Right cardiac atrium (tissue), 5 donors: ENCODE measurements around the gene PDE9A. TPM values are rescaled to one million over a fixed set of nuclear protein-coding genes. Genes with fewer than 3 reads are reported as not detected.
"Not testable (repeated sequence)": the region's sequence is repeated elsewhere in the genome, so short reads cannot be mapped to it uniquely, and the experiment has no call there.

ENCODE experiments used
- ATAC-seq, 2 donors: fragments of 200-7000 bp; cut with Tn5 transposase; one replicate each; pipeline versions ENCODE4 v1.8.0 to v1.9.1; 2020; ENCODE audit warnings: moderate library complexity in 2 of 2, mild to moderate bottlenecking in 1 of 2
- DNase-seq, 3 donors: peaks; one replicate each; pipeline ENCODE4 v3.0.0-alpha.2; 2020
- H3K27ac ChIP-seq: one replicate; pipeline ENCODE4 v1.5.1; 2013; ENCODE audit warnings: mild to moderate bottlenecking, low read length, control low read depth, moderate library complexity
- H3K27me3 ChIP-seq: one replicate; pipeline ENCODE4 v1.6.1; 2013; ENCODE audit not compliant: control insufficient read depth, insufficient read depth
- H3K4me1 ChIP-seq: one replicate; pipeline ENCODE4 v1.6.1; 2013; ENCODE audit warnings: low read length; ENCODE audit not compliant: control insufficient read depth, insufficient read depth
- H3K4me3 ChIP-seq: one replicate; pipeline ENCODE4 v1.5.1; 2013; ENCODE audit warnings: low read length, control low read depth
- H3K9me3 ChIP-seq: one replicate; pipeline ENCODE4 v1.6.1; 2013; ENCODE audit warnings: low read length; ENCODE audit not compliant: control insufficient read depth
- WGBS: extraction: QIAGEN DNeasy Blood & Tissue Kit; methylation state at CpG from one replicate; pipeline ENCODE4 v1.1.7; 2013; 5-methylcytosine and 5-hydroxymethylcytosine counted together
- intact Hi-C, 4 donors: fragments of 100-400 bp; cut with DNase I; formaldehyde crosslinking; loops; one replicate each; pipeline versions ENCODE4 v1.11.0 to v1.14.0; 2022 to 2023
- long read RNA-seq, 4 donors: library from polyadenylated mRNA; unstranded; transcript quantifications; one replicate each; pipeline ENCODE4 v2.0.0, GENCODE V29; 2020 to 2021
- polyA plus RNA-seq: library from polyadenylated mRNA; stranded (reverse); fragments of 200-250 nt; gene quantifications from one replicate; pipeline ENCODE4 v1.2.3, GENCODE V29; 2013
- total RNA-seq, 4 donors: library from RNA; stranded (reverse); fragmentation: NEBNext Ultra II Directional; extraction: Animal tissue kit (Norgen Biotek cat#: 25700); gene quantifications; one replicate each; pipeline ENCODE4 v1.2.1, GENCODE V29; 2021
- donor health status: healthy with polysubstance abuse.
- donor health status: DM: no; HTN: yes; CAD: no.
- donor health status: DM: no; HTN: no; CAD: no.
- donor health status: DM: no; HTN: yes; CAD: no; lungs with severe emphysema.
- donor health status: DM: yes; HTN: yes; CAD: no.

Gene PDE9A
- total RNA-seq (1 to 10 TPM; 1.5 to 2.8 (median 2.3) TPM), polyA plus RNA-seq (4.1 TPM)
- long read RNA-seq, donor 1, partial matches to known transcripts, result 1 of 7 reads
- long read RNA-seq, donor 1, other reads (novel, unspliced or antisense), result 3 of 7 reads
- long read RNA-seq, donor 2, partial matches to known transcripts, result 2 of 3 reads
- long read RNA-seq, donor 2, other reads (novel, unspliced or antisense), result 1 of 3 reads
- long read RNA-seq, donor 3, partial matches to known transcripts, result 0 of 1 reads
- long read RNA-seq, donor 3, other reads (novel, unspliced or antisense), result 0 of 1 reads
- long read RNA-seq, donor 4, result 0 reads

DNA sequence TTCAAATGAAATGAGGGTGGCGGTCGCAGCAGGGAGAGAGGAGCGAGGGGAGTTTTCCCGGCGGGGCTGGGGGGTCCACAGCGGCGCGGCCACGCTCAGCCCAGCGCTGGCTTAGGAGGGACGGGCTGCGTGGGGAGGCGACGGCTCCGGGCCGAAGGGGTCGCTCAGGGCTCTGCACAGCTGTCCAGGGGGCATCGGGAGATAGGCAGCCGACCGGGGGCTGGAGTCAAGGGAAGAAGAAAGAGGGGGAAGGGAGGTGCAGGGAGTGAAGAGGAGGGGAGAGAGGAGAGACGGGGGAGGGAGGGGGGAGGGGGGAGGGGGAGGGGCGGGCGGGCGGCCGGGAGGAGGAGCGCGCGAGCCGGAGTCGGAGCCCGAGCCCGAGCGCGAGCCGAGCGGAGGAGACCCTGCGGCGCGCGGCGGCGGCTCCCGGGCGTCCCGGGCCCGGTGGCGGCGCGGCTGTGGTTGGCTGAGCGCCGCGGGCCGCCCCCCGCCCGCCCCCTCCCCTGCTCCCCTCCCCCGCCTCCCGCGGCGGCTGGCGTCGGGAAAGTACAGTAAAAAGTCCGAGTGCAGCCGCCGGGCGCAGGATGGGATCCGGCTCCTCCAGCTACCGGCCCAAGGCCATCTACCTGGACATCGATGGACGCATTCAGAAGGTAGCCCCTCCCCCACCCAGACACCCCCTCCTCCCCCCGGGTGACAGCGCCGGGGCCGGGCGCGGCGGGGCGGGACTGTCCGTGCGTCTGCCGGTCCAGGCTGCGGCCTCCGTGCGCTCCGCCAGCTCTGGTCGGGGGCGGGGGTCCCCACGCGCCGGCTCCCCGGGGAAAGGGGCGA is at the start of gene PDE9A:
TSS of gene PDE9A (plus strand) at position 391 of the 831 bp plus-strand sequence. CDS start at position 585, 194 bp downstream.
- Histone ChIP-seq H3K27me3 (no peaks in the 10 kb centered on the region), H3K4me3 (peak within 1 kb of the TSS; percentile 83), H3K4me1 (peaks cover 6% of the 10 kb centered on the region), H3K27ac (peak within 1 kb of the TSS; percentile 18), H3K9me3 (no peaks in the 10 kb centered on the region)
- WGBS, result 1% methylated on average over 60 of the region's 91 CpGs
- intact Hi-C loops, result loop anchor here in 2 of 4 donors (5.0 to 10.0 kb wide), 3 partner anchors 91 to 164 kb away; no protein-coding TSS in a partner anchor
- peak in 1 of 2 donors; percentile 9 for ATAC-seq
- DNase-seq, result peak; percentile 23 to 76 (median 73)

DNA sequence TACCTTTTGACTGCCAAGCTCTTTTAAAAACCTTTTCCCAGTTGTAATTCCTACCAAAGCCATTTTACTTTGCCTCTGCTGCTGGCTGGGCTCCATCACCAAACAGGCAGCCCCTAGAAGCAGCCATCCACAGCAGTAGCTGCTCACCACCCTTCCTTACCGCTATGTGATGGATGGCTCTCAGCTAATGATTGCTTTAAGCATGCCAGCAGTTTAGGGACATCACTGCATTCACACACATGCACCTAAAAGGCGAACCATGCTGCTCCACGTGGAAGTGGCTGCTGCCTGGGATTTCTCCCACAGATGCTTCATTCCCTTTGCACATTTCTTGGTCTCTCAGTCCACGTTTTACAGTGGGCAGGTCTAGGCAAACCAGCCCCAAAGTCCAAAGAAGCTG is 46.3 kb upstream of the PDE9A start:
- Histone ChIP-seq H3K4me3 (no peak overlapping the region), H3K27ac (no peak overlapping the region), H3K4me1 (no peaks in the 10 kb centered on the region), H3K27me3 (no peaks in the 10 kb centered on the region), H3K9me3 (peaks cover 2% of the 10 kb centered on the region)
- peak in 1 of 3 donors; percentile 9 for DNase-seq
- WGBS, result 68% methylated on average over 4 of the region's 4 CpGs
- no peak for ATAC-seq
- intact Hi-C loops, result no loop called here

DNA sequence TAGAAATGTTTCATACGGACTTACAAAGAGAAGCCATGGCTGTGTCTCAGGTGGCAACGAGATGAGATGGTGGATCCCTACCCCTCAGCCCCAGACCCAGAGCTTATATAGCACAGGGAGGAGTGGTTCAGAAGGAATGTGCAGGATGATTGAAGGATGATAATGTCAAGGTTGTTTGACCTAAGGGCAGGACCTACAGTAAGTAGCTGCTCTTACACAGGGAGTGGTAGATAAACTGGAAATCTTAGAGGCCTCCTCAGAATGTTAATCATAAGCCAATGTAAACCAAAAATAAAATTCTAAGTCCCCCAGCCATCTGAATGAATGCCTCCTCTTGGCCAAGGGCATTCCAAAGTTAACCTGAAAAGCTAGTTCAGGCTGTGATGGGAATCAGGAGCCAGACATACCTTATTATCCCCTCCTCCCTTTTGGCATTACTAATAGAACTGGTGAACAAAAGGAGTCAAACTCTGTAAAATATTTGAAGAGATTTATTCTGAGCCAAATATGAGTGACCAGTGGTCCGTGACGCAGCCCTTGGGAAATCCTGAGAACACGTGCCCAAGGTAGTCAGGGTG is 45.8 kb upstream of the PDE9A start:
- ATAC-seq (no peak), DNase-seq (no peak)
- no peak overlapping the region for H3K4me3 ChIP-seq
- intact Hi-C loops, result no loop called here
- peaks cover 2% of the 10 kb centered on the region for H3K9me3 ChIP-seq
- no peak overlapping the region for H3K27ac ChIP-seq
- 85% methylated on average over 5 of the region's 5 CpGs for WGBS
- H3K4me1 ChIP-seq, result no peaks in the 10 kb centered on the region
- no peaks in the 10 kb centered on the region for H3K27me3 ChIP-seq

DNA sequence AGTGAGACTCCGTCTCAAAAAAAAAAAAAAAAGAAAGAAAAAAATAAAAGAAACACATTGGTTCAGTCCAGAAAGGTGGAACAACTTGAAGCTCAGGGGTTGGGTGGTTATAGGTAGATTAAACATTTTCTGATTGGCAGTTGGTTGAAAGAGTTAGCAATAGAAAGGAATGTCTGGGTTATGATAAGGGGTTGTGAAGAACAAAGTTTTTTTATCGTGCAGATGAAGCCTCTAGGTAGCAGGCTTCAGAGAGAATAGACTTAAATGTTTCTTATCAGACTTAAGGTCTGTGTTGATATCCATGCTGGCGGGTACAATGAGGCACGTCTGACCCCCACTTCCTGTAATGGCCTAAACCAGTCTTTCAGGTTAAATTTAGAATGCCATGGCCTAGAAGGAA is 45.0 kb upstream of the PDE9A start:
- no peak for DNase-seq

DNA sequence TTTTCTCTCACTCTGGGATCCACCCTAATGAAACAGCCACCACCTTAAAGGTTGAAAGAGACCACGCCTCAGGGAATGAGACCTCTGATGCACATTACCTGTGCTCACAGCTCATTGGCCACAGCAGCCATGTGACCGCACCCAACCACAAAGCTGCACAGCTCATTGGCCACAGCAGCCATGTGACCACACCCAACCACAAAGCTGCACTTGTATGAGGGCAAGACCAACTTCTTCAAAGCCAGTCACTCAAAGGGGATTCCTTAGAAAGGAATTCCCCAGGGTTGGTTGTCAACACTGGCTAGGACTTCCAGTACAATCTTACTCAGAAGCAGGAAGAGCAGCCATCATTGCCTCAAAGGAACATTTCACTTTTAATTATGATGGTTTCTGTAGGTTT is 43.6 kb upstream of the PDE9A start:
- Histone ChIP-seq H3K4me1 (no peaks in the 10 kb centered on the region), H3K4me3 (no peak overlapping the region), H3K27me3 (no peaks in the 10 kb centered on the region), H3K27ac (no peak overlapping the region), H3K9me3 (no peaks in the 10 kb centered on the region)
- DNase-seq (peak in 1 of 3 donors; percentile 1), ATAC-seq (no peak)
- WGBS, result 99% methylated on average over 2 of the region's 2 CpGs
- intact Hi-C loops, result no loop called here

More for the DNA sequence above, 45.0 kb upstream of the PDE9A start:
- Histone ChIP-seq H3K27me3 (no peaks in the 10 kb centered on the region), H3K4me3 (no peak overlapping the region), H3K27ac (no peak overlapping the region), H3K4me1 (no peaks in the 10 kb centered on the region), H3K9me3 (peaks cover 2% of the 10 kb centered on the region)
- 60% methylated on average over 4 of the region's 4 CpGs for WGBS
- intact Hi-C loops, result no loop called here
- ATAC-seq, result no peak

DNA sequence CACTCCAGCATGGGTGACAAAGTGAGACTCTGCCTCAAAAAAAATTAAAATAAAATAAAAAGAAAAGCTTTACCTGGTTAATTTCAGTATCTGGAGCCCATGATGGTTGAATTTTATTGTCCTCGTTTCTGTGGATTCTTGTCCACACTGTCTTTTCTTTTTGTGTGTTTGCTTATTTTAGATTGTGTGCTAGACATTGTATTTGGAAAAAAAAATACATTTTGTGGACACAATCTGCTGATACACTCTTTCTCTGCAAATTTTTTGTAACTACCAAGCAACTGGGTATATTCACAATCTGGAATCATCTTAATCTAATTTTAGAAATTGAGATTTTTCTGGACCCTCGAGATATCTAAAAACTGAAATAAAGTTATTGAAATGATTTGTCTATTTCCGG is 41.6 kb upstream of the PDE9A start:
- ATAC-seq (no peak), DNase-seq (no peak)
- 89% methylated on average over 3 of the region's 3 CpGs for WGBS

DNA sequence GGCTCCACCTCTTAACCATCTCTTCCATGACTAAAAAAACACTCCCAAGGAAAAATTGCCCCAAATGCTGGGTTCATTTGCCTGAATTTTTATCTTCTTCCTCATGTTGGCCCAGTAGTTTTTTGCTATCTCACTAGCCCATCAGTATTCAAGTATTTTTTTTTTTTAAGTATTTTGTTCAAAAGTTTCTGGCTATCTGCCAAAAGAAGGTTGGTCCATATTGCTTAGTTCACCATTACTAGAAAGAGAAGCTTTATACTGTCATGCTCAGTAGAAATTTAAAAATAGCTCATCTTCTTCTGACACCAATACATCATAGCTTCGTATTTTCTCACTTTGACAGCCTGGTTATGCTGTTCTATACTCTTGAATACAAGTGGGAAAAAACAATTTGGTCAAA is 41.0 kb upstream of the PDE9A start:
- Histone ChIP-seq H3K4me1 (no peaks in the 10 kb centered on the region), H3K4me3 (no peak overlapping the region), H3K9me3 (no peaks in the 10 kb centered on the region), H3K27ac (no peak overlapping the region), H3K27me3 (no peaks in the 10 kb centered on the region)
- intact Hi-C loops, result no loop called here
- 90% methylated on average over 1 of the region's 1 CpG for WGBS
- DNase-seq, result no peak
- no peak for ATAC-seq

More for the DNA sequence above, 41.6 kb upstream of the PDE9A start:
- intact Hi-C loops, result no loop called here
- H3K4me1 ChIP-seq, result no peaks in the 10 kb centered on the region
- H3K27ac ChIP-seq, result no peak overlapping the region
- no peaks in the 10 kb centered on the region for H3K27me3 ChIP-seq
- H3K4me3 ChIP-seq, result no peak overlapping the region
- H3K9me3 ChIP-seq, result no peaks in the 10 kb centered on the region

DNA sequence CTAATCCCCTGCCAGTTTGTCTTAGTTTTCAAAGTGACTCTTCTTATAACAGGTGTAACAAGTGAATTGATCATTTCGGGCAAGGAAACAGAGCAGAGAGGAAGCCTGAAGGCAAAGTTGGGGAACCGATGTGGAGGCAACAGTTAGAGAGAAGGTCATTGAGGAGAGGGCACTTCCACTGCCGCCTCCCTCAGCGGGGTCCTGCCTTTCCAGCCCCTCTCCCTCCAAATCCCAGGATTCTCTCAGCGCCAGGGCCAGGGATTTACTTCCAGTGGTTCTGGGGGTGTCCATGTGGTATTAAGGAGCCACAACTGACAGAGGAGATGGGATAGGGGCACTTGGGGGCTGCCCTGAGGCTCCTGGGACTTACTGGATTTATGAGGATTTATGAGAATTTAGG is 39.7 kb upstream of the PDE9A start:
- no peaks in the 10 kb centered on the region for H3K4me1 ChIP-seq
- no peak overlapping the region for H3K27ac ChIP-seq
- H3K4me3 ChIP-seq, result no peak overlapping the region
- no peaks in the 10 kb centered on the region for H3K9me3 ChIP-seq
- no peaks in the 10 kb centered on the region for H3K27me3 ChIP-seq
- intact Hi-C loops, result no loop called here
- DNase-seq (peak in 1 of 3 donors; percentile 20), ATAC-seq (no peak)
- 93% methylated on average over 5 of the region's 5 CpGs for WGBS

DNA sequence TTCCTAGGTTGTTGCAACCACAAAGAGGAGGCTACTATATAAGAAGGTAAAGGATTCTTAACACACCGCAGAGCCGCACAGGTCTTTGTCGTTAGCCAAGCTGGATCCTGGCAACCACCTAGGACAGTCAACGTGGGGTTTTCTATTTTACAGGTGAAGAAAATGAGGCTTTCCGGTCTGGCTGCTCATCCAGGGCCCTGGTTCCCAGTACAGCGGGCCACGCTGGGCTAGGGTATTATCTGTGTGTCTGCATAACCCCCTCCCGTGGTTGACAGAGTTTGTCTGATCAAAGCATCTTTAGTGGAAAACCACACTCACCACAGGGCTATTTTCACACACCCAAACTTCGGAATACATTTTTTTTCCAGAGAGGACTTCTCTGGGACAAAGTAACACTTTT is 39.0 kb upstream of the PDE9A start:
- Histone ChIP-seq H3K4me1 (no peaks in the 10 kb centered on the region), H3K27me3 (no peaks in the 10 kb centered on the region), H3K27ac (no peak overlapping the region), H3K9me3 (no peaks in the 10 kb centered on the region), H3K4me3 (no peak overlapping the region)
- ATAC-seq, result no peak
- intact Hi-C loops, result no loop called here
- 68% methylated on average over 9 of the region's 9 CpGs for whole genome bisulfite sequencing
- peak in 1 of 3 donors; percentile 20 for DNase-seq

DNA sequence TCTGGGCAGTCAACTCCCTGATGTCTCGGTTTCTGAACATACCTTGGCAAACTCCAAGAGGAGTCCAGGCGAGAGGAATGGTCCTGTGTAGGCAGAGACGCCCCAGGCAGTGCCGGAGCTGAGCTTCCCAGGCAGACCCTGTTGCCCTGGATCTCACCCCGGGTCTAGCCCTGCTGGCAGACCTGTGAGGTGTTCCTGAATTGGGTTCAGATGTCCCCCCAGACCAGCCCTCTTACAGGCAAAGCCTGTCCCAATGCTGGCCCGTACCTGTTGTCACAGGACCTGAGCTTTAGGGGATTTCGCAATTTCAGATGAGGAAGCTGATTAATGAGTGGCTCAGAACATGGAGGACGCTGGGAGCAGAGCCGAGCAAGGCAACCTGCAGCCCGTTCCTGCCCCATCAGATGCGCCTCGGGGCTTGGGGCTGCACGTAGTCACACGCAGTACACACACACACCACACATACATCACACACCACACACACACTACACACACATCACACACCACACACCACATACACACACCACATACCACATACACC is 38.5 kb upstream of the PDE9A start:
- 37% methylated on average over 14 of the region's 14 CpGs for WGBS
- H3K27ac ChIP-seq, result no peak overlapping the region
- H3K4me1 ChIP-seq, result no peaks in the 10 kb centered on the region
- no peaks in the 10 kb centered on the region for H3K27me3 ChIP-seq
- H3K9me3 ChIP-seq, result no peaks in the 10 kb centered on the region
- no peak overlapping the region for H3K4me3 ChIP-seq
- DNase-seq (peak in 1 of 3 donors; percentile 35), ATAC-seq (peak in 1 of 2 donors; percentile 43)
- intact Hi-C loops, result no loop called here

DNA sequence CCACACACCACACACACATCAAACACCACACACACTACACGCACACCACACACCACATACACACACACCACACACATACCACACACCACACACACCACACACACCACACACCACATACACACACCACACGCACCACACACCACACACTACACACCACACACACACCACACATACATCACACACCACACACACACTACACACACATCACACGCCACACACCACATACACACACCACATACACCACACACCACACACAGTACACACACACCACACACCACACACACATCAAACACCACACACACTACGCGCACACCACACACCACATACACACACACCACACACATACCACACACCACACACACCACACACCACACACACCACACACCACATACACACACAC is 38.0 kb upstream of the PDE9A start:
- H3K27ac ChIP-seq, H3K4me1 ChIP-seq, DNase-seq, intact Hi-C loops, ATAC-seq, H3K9me3 ChIP-seq, H3K4me3 ChIP-seq, H3K27me3 ChIP-seq: not testable (repeated sequence)
- 65% methylated on average over 4 of the region's 5 CpGs for WGBS
